GM21390 (cell line): ENCODE measurements around the gene COPS4.
"Not testable (repeated sequence)": the region's sequence is repeated elsewhere in the genome, so short reads cannot be mapped to it uniquely, and the experiment has no call there.

Experiments
- ATAC-seq: cut with Tn5 transposase; IDR thresholded peaks from one replicate; pipeline ENCODE4 v1.9.1; 2021; ENCODE audit not compliant: unreplicated experiment

COPS4 gene

DNA sequence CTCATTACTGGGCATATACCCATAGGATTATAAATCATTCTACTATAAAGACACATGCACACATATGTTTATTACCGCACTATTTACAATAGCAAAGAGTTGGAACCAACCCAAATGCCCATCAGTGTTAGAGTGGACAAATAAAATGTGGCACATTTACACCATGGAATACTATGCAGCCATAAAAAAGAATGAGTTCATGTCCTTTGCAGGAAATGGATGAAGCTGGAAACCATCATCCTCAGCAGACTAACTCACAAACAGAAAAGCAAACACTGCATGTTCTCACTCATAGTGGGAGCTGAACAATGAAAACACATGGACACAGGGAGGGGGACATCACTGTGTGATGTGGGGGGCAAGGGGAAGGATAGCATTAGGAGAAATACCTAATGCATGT is 11.4 kb upstream of the COPS4 start:
- not testable (repeated sequence) for ATAC-seq

DNA sequence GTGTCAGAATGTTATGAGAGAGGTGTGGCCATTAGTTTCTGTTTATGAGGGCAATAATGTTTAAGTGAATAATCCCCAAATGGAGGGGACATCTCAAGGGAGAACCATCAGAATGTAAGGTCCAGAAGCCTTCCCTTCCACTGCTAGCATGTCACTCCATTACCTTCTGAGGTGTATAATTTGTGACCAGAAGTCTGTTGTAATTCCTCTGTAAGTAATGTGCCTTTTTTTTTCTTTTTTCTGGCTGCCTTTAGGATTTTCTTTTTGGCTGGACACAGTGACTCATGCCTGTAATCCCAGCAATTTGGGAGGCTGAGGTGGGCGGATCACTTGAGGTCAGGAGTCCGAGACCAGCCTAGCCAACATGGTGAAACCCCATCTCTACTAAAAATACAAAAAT is 10.8 kb upstream of the COPS4 start:
- ATAC-seq: no peak

GRCh38 chr4:83025563-83025962 is 9.4 kb upstream of the COPS4 start:
- no peak for ATAC-seq

DNA sequence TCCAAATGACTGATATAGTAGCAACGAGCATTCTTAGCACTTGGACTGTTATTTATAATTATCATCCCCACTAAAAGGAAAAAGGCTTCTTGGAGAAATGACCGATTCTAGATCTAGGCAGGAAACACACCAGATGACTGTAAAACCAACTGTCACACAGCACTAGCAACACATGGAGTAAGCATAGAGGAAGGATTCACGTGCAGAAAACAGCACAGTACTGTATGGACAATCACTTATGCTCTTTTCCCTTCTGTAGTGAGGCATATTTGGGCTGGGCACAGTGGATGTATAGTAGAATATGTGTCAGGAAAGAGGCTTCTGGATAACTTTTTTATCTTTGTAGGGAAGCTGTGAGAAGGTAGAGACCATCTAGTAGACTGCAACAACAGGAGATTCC is 6.0 kb upstream of the COPS4 start:
- ATAC-seq: no peak

DNA sequence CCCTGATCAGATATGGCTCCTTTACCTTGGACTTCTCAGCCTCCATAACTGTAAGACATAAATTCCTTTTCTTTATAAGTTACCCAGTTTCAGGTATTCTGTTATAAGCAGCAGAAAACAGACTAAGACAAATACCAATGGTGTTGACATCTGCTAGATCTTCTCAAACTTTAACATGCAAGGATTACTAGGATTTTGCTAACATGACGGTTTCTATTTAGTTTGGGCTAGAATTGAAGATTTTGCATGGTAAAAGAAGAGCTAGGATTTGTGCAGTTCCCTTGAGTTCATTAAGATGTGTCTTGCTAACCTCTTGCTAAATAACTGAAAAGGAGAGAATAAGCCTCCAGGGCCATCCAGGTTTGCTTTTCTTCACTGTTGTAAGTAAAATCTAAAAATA is 5.3 kb upstream of the COPS4 start:
- no peak for ATAC-seq

- ATAC-seq: no peak
Measured at GRCh38 chr4:83036991-83037665, 2.1 kb downstream of the COPS4 start.

DNA sequence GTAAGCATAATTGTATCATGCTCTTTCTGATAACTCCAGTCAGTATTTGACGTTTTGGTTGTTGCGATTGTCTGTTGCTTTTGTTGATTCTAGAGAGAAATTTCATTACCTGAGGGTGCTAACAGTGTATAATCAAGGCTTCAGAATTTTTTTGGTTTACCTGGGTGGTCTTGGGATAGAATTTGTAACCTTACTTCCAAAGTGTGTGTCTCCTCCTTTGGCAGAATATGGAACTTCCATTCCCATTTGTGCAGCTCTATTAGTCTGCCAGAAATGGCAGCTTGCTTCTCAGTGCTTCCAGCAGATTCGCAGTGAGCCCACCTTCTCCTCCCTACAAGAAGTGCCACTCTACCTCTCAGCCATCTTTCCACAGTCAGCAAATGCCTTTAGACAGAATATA is 5.3 kb downstream of the COPS4 start:
- ATAC-seq: no peak

DNA sequence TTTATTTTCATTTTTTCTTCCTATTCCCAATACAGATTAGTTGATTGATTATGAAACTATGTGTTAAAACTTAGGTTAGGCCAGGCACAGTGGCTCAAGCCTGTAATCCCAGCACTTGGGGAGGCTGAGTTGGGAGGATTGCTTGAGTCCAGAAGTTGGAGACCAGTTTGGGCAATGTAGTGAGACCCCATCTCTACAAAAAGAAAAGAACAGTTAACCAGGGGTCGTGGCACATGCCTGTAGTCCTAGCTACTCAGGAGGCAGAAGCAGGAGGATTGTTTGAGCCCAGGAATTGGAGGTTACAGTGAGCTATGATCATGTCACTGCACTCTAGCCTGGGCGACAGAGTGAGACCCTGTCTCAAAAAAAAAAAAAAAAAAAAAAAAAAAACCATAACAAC is 8.2 kb downstream of the COPS4 start:
- ATAC-seq: not testable (repeated sequence)

DNA sequence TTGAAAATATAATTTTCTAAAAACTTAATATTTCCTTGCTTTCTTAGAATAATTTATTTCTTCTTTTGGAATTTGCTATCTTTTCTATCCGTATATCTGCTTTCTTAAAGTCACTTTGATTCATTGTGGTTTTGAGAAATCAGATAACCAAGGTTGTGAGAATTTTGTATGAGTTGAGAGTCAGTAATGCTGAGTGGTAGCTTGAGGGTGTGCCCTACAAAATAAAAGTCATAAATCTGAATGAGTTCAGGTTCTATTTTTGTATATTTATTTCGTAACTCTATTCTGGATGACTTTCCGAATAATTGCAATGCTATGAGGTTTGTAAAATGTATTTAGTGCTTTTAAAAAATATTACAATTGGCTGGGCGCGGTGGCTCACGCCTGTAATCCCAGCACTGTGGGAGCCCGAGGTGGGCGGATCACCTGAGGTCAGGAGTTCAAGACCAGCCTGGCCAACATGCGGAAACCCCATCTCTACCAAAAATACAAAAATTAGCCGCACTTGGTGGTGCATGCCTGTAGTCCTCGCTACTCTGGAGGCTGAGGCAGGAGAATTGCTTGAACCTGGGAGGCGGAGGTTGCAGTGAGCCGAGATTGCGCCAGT is 8.9 kb downstream of the COPS4 start:
- ATAC-seq: no peak

- no peak for ATAC-seq
Measured at GRCh38 chr4:83046693-83047473, 11.9 kb downstream of the COPS4 start.

GRCh38 chr4:83048781-83049180 is 13.8 kb downstream of the COPS4 start:
- not testable (repeated sequence) for ATAC-seq

DNA sequence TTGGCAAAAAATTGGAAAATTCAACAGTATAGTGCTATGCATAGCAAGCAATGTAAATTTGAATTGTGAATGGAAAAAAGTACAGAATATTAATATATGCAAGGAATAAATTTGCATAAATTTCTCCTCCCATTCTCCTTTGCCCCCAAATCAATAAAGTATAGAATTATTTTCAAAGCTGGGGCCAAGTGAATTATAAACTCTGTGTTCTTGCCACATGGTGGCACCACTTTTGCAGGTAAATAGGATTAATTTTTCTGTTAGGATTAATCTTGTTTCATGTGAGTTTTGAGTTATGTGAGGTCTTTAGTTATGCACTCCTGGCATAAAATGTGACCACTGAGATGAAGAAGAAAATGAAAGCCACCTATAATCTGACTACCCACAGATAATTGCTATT is 19.9 kb downstream of the COPS4 start:
- ATAC-seq: no peak

- ATAC-seq: no peak
Measured at GRCh38 chr4:83062739-83063138, 27.8 kb downstream of the COPS4 start.

DNA sequence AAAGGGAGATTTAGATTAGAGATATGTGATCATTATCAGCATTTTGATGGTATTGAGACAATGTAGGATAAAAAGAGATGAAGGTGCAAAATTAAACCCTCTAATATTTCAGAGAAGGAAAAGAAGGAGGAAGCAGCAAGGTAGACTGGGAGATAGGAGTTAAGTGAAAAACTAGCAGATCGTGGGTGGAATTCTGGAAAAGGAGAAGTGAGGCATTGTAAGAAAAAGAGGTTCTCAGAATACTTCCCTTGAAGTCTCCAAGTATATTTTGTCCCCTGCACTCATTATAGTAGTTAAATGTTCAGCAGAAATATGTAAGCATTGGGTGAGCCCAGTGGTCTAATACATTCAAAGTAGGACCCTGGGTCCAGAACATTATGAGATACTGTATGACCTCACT is 30.3 kb downstream of the COPS4 start:
- ATAC-seq: no peak

- ATAC-seq: no peak
Measured at GRCh38 chr4:83067058-83067639, 32.2 kb downstream of the COPS4 start.

DNA sequence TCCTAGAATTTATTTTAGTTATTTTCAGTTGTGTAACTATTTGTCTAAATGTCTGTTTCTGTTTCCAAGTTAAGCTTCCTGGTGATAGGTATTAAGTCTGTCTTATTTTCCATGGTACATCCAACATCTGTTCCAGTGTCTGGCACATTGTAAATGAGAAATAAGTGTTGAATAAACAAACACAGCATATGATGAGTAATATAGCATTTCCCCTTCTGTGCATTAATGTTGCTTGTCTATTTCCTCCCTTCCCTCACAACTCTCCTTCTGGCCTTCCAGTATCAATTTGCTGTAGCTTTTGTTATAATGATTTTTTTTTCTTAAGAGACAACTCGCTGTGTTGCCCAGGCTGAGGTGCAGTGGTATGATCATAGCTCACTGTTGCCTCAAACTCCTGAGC is 36.1 kb downstream of the COPS4 start:
- ATAC-seq: no peak

DNA sequence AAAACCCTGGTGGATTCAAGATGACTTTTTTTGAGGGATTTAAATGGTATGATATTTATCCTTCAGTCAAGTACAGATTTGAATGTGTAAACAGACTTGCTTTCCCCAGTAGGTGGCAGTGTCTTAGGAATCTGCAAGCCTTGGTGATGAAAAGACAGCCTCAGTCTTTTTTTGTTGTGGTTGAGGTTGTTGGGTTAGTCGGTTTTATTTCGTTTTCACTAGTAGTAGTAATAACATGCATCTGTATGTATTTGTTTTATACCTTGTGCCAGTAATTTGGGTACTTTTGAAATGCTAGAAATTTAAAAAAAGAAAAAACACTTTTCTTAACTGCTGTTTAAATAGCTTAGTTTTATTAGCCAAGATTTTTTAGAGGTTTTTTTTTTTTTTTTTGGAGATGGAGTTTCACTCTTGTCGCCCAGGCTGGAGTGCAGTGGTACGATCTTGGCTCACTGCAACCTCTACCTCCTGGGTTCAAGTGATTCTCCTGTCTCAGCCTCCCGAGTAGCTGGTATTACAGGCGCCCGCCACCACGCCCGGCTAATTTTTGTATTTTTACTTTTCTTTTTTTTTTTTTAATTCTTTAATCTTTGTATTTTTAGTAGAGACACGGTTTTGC is 39.2 kb downstream of the COPS4 start:
- peak; percentile 82 for ATAC-seq

- not testable (repeated sequence) for ATAC-seq
Measured at GRCh38 chr4:83074783-83075182, 39.8 kb downstream of the COPS4 start.

DNA sequence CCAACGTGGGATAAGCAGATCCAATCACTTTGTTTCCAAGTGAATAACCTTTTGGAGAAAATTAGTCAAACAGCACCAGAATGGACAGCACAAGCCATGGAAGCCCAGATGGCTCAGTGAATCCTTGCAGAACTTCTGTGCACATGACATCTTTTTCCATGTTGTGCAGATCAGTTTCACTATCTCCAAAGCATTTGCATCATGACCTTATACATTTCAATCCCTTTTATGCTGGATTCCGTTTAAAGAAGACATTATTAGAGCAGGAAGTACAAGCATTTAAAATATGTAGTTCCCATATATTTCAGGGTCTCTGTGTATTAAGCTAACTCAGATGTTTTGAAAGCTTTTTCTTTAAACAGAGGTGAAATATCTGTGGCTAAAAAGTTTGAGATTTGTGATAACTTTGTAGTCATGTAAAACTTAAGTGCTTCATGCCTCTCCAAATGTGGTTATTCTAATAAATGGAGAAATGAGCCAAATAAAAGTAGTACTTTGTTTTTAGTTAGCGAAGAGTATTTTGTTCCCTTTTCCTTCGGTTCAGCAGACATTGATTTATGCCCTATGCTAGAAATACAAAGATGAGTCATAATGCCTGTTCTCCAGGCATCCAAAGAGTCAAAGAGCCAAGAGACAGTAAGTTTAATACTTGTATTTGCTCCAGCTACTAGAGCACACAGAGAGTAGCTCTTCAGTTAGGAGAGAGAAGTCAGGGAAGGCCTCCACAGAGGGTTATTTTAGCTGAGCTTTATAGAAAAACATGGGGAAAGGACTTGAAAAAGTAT is 40.5 kb downstream of the COPS4 start:
- ATAC-seq: no peak

GRCh38 chr4:83080561-83080960 is 45.6 kb downstream of the COPS4 start:
- ATAC-seq: no peak

DNA sequence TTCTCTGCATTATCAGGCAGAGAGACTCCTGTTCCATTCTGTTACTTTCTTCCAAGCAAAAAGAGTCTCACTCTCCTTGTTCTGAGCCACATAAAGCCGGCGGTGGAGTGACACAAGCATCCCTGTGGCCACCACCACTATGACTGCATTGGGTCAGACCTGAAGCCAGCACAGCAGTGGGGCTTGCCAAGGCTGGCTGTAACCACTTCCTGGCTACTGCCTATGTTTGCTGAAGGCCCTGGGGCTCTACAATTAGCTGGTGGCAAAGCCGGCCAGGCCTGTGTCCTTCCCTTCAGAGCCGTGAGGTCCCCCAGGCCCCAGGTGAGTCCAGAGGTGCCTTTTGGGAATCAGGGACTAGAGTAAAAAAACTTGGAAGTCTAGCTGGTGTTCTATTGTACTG is 47.8 kb downstream of the COPS4 start:
- no peak for ATAC-seq
